Bronchial epithelial cell (primary cell): ENCODE measurements around the gene CASP6. TPM values are rescaled to one million over a fixed set of nuclear protein-coding genes. Genes with fewer than 3 reads are reported as not detected.

Experiments used
- DNase-seq: peaks from one replicate; pipeline ENCODE4 v3.0.0-alpha.2; 2010; ENCODE audit warnings: low read depth
- FAIRE-seq: peaks from 2 replicates; lab custom pipeline; 2011; peaks lifted over from hg19 to GRCh38; lab: Jason Lieb, UNC
- H3K27me3 ChIP-seq: 2 replicates; pipeline ENCODE4 v1.5.1; 2011; ENCODE audit warnings: low read length; ENCODE audit not compliant: control insufficient read depth, insufficient read depth
- H3K36me3 ChIP-seq: 2 replicates; pipeline ENCODE4 v1.5.1; 2011; ENCODE audit warnings: low read length; ENCODE audit not compliant: control insufficient read depth, insufficient read depth
- H3K4me3 ChIP-seq: 2 replicates; pipeline ENCODE4 v1.5.1; 2011; ENCODE audit warnings: mild to moderate bottlenecking, low read depth, low read length, control low read depth
- total RNA-seq: library from RNA; depleted of rRNA; stranded (reverse); fragments of >200 nt; gene quantifications from 2 replicates; pipeline ENCODE4 v1.2.1, GENCODE V29; 2014
- TF ChIP-seq, protein P1 (sequence below): IDR thresholded peaks from 2 replicates; pipeline ENCODE4 v1.5.1; 2011; ENCODE audit warnings: mild to moderate bottlenecking, moderate library complexity, low read length, control low read depth, inconsistent platforms; ENCODE audit not compliant: insufficient read depth, severe bottlenecking

Gene CASP6
- total RNA-seq, 1 donor from 2014 or later: 54.0 TPM

DNA sequence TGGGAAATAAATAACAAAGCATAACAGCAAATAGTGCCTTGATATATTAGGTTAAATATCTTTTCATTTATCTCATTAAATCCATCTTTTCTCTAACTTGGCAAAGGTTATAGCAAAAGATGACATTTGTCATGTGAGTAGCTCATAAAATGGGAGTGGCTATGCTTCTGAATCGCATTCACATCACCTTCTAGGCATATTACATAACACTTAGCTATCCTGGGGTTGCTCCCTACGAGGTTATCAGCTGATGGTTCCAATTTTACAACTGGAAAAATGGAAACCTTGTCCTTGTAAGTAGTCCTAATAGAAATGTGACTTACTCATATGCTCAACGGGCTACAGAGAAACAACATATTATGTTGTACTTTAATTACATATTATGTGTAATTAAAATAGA is 10.3 kb upstream of the CASP6 start:
- H3K36me3 ChIP-seq: peaks cover 4% of the 10 kb centered on the region
- FAIRE-seq (no peak), DNase-seq (no peak)
- no peaks in the 10 kb centered on the region for H3K27me3 ChIP-seq
- TF ChIP-seq, protein P1, sequence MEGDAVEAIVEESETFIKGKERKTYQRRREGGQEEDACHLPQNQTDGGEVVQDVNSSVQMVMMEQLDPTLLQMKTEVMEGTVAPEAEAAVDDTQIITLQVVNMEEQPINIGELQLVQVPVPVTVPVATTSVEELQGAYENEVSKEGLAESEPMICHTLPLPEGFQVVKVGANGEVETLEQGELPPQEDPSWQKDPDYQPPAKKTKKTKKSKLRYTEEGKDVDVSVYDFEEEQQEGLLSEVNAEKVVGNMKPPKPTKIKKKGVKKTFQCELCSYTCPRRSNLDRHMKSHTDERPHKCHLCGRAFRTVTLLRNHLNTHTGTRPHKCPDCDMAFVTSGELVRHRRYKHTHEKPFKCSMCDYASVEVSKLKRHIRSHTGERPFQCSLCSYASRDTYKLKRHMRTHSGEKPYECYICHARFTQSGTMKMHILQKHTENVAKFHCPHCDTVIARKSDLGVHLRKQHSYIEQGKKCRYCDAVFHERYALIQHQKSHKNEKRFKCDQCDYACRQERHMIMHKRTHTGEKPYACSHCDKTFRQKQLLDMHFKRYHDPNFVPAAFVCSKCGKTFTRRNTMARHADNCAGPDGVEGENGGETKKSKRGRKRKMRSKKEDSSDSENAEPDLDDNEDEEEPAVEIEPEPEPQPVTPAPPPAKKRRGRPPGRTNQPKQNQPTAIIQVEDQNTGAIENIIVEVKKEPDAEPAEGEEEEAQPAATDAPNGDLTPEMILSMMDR: no peak
- H3K4me3 ChIP-seq: no peak overlapping the region

DNA sequence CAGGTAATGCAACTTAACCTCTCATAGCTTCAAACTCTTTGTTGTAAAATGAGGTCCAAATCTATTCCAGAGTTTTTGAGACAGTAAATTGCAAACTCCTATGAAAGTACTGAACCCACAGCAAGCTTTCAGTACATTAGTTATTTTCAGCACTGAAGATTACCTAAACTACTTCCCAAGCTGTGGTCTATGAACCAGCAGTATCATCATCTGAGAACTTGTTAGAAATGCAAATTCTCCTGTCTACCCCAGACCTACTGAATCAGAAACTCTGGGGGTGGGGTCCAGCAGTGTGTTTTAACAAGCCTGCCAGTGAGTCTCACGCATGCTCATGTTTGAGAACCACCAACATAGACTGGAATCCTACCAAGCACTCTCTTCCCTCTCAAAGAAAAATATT is 5.7 kb upstream of the CASP6 start:
- Histone ChIP-seq H3K36me3 (no peaks in the 10 kb centered on the region), H3K4me3 (no peak overlapping the region), H3K27me3 (no peaks in the 10 kb centered on the region)
- FAIRE-seq (no peak), DNase-seq (no peak)
- TF ChIP-seq, protein P1: no peak

DNA sequence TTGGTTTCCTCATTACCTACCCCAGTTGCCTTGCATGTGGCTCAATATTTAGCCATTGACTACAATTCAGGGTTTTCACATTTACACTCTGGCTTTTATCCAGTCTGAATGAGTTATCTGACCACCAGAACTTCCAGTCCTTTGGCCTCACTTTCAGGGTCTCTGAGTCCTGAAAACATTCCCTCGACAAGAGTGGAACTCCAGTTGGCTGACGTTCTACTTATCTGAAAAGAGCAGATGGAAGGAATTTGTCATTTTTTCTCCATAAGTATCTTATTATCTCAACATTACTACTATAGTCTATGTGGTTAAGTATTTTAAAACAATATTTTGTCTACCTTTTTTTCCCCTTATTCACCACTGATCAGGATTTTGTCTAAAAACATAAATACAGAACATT is 5.2 kb upstream of the CASP6 start:
- no peak overlapping the region for H3K4me3 ChIP-seq
- DNase-seq (no peak), FAIRE-seq (no peak)
- no peaks in the 10 kb centered on the region for H3K36me3 ChIP-seq
- H3K27me3 ChIP-seq: no peaks in the 10 kb centered on the region
- TF ChIP-seq, protein P1: no peak

DNA sequence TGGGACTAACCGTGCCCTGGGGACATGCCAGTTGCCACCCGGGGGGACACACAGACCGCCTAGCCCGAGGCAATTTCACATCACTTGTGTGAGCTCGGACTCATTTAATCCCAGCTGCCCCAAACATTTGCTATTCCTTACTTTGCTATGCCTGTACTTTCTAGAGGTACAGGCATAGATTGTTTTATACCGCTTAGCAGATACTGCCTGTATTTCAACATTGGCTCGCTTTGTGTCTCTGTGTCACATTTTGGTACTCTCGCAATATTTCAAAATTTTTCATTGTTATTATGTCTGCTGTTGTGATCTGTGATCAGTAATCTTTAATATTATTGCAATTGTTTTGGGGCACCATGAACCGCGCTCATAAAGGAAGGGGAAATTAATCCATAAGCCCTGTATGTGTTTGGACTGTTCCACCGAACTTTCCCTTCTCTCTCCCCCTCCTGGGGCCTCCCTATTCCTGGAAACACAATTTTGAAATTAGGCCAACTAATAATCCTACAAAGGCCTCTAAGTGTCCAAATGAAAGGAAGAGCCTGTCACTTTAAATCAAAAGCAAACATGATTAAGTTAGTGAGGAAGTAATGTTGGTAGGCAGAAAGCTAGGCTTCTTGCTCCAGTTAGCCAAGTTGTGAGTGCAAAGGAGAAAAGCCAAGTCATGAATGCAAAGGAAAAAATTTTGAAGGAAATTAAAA is 568 bp upstream of the CASP6 start:
- peak overlapping the region; percentile 79 for H3K4me3 ChIP-seq
- no peaks in the 10 kb centered on the region for H3K36me3 ChIP-seq
- H3K27me3 ChIP-seq: no peaks in the 10 kb centered on the region
- peak; percentile 25 for DNase-seq
- TF ChIP-seq, protein P1: no peak
- no peak for FAIRE-seq

DNA sequence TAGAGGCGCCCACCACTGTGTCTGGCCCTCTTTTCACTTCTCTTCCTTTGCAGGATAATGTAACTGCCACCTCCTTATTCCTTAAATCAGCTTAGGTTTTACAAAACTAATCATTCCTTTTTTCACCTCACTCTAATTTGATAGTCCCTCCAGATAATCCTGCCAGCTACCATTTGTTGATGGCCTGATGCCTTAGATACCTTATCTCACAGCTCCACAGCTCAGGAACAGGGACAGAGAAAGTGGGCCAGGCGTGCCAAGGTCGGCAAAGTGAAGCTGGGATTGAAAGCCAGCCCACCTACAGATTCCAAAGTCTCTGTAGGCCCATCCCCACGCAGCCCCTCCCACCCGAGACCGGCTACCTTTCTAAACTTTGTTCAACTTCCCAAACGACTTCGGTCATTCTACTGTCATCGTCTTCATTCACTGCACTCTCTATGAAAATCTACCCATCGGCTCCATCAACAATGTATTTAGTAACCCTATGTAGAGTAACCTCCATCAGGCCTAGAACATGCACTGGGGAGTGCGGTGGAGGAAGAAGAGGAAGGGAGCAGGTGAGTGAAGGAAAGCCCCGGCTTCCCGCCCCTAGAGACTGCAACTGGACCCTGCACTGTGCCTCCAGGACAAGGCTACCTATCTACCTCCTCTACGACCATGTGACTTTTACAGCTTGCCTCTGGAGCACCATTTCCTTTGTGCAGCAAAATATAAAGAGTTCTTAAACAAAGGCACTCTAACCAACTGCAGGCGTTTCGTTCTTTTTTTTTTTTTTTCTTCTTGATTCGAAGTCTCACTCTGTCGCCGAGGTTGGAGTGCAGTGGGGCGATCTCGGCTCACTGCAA is 1.5 kb downstream of the CASP6 start:
- DNase-seq: peak; percentile 12
- Histone ChIP-seq H3K4me3 (peak overlapping the region; percentile 79), H3K27me3 (no peaks in the 10 kb centered on the region), H3K36me3 (no peaks in the 10 kb centered on the region)
- TF ChIP-seq, protein P1: no peak
- FAIRE-seq: no peak
